ENCODE results near the gene PPP3CA.

DNA sequence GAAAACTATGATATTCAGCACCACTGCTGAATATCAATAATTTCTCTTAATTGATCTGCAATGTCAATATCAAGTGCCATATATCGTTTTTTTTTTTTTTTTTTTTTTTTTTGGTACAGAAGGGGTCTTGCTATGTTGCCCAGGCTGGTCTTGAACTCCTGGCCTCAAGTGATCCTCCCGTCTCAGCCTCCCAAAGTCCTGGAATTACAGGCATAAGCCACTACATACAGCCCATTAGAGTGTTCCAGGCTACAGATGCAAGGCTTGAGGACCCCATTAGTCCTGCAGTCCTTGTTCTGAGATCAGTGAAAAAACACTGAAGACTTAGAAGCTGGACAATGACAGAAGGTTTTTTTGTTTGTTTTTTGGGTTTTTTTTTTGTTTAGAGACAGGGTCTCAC is 48.3 kb downstream of the PPP3CA start:
- TF ChIP-seq, protein P1, sequence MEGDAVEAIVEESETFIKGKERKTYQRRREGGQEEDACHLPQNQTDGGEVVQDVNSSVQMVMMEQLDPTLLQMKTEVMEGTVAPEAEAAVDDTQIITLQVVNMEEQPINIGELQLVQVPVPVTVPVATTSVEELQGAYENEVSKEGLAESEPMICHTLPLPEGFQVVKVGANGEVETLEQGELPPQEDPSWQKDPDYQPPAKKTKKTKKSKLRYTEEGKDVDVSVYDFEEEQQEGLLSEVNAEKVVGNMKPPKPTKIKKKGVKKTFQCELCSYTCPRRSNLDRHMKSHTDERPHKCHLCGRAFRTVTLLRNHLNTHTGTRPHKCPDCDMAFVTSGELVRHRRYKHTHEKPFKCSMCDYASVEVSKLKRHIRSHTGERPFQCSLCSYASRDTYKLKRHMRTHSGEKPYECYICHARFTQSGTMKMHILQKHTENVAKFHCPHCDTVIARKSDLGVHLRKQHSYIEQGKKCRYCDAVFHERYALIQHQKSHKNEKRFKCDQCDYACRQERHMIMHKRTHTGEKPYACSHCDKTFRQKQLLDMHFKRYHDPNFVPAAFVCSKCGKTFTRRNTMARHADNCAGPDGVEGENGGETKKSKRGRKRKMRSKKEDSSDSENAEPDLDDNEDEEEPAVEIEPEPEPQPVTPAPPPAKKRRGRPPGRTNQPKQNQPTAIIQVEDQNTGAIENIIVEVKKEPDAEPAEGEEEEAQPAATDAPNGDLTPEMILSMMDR (IDR thresholded peaks at IDR 0.05) = no peak
- no peak for TF ChIP-seq POLR2A (IDR thresholded peaks at IDR 0.05)
